Panc1 (cell line): ENCODE data around the gene ACSM6. TPM values are rescaled to one million over a fixed set of nuclear protein-coding genes. Genes with fewer than 3 reads are reported as not detected.
"Not testable (repeated sequence)": the region's sequence is repeated elsewhere in the genome, so short reads cannot be mapped to it uniquely, and the experiment has no call there.

Experiments used
- ATAC-seq: fragments of 200-7000 bp; cut with Tn5 transposase; 2 replicates; pipeline ENCODE4 v1.9.1; 2020; ENCODE audit warnings: mild to moderate bottlenecking, moderate library complexity
- BruUV-seq: library from RNA; stranded (reverse); fragments of 400-500 nt; replicated peaks from 2 replicates; lab custom pipeline; 2021; lab: Mats Ljungman, UMichigan
- CTCF ChIA-PET: fragments of 300-600 bp; sonication (Branson Sonifier 250); formaldehyde crosslinking; loops from one replicate; lab custom pipeline; 2022; ENCODE audit warnings: antibody characterized with exemption; lab: Charles Lee
- POLR2A ChIA-PET: fragments of 300-600 bp; sonication (Branson Sonifier 250); formaldehyde crosslinking; loops from one replicate; lab custom pipeline; 2022; ENCODE audit warnings: antibody characterized with exemption; lab: Charles Lee
- DNase-seq: peaks from one replicate; pipeline ENCODE4 v3.0.0-alpha.2; 2010; ENCODE audit warnings: low read depth, low spot score
- H3K27ac ChIP-seq: 2 replicates; pipeline ENCODE4 v1.5.1; 2011; ENCODE audit warnings: mild to moderate bottlenecking, low read length, inconsistent platforms
- H3K27me3 ChIP-seq: fragments of 200-500 bp; sonication (Bioruptor generic); 2 replicates; pipeline ENCODE4 v1.6.0; 2014; ENCODE audit warnings: low read length, inconsistent platforms; ENCODE audit not compliant: control insufficient read depth, insufficient read depth
- H3K36me3 ChIP-seq: fragments of 200-500 bp; sonication (Bioruptor generic); 2 replicates; pipeline ENCODE4 v1.5.1; 2014; ENCODE audit warnings: inconsistent platforms, mild to moderate bottlenecking, low read length, moderate library complexity; ENCODE audit not compliant: control insufficient read depth, insufficient read depth
- H3K4me1 ChIP-seq: 2 replicates; pipeline ENCODE4 v1.5.1; 2011; ENCODE audit warnings: inconsistent platforms, mild to moderate bottlenecking, low read length, moderate library complexity; ENCODE audit not compliant: control insufficient read depth, insufficient read depth
- H3K4me3 ChIP-seq, 2 experiments: 2 replicates each; pipeline ENCODE4 v1.5.1; 2011 to 2012; ENCODE audit warnings: low read depth in 2 of 2, low read length in 2 of 2, mild to moderate bottlenecking in 2 of 2, inconsistent platforms in 1 of 2, moderate library complexity in 1 of 2
- H3K9me3 ChIP-seq: fragments of 200-500 bp; sonication (Bioruptor generic); 2 replicates; pipeline ENCODE4 v1.5.1; 2014; ENCODE audit warnings: low read depth, mild to moderate bottlenecking, inconsistent platforms, low read length, moderate library complexity; ENCODE audit not compliant: control insufficient read depth, insufficient read depth
- POLR2AphosphoS5 ChIP-seq: IDR thresholded peaks from 2 replicates; pipeline ENCODE4 v1.6.1; 2012; ENCODE audit warnings: mild to moderate bottlenecking, low read depth, low read length, moderate library complexity
- SIN3A ChIP-seq: IDR thresholded peaks from 2 replicates; pipeline ENCODE4 v1.6.1; 2012; ENCODE audit warnings: low read depth, mild to moderate bottlenecking, low read length, moderate library complexity, borderline replicate concordance; ENCODE audit not compliant: insufficient read depth
- TCF7L2 ChIP-seq: IDR thresholded peaks from 2 replicates; pipeline ENCODE4 v1.6.1; 2011; ENCODE audit warnings: mild to moderate bottlenecking, low read depth, low read length, inconsistent platforms
- in situ Hi-C: cut with HindIII; loops from 2 replicates; pipeline ENCODE4 v1.10.0; 2016; ENCODE audit warnings: low sequenced_read_pairs, low pct_unique_long_range_greater_than_20kb
- intact Hi-C: fragments of 100-400 bp; cut with micrococcal nuclease; formaldehyde crosslinking; loops from one replicate; pipeline ENCODE4 v1.10.0; 2022; ENCODE audit not compliant: unreplicated experiment
- total RNA-seq: library from RNA; stranded (reverse); gene quantifications from one replicate; pipeline ENCODE4 v1.2.1, GENCODE V29; 2021; ENCODE audit not compliant: unreplicated experiment
- TF ChIP-seq, protein P1 (sequence below), 2 experiments: IDR thresholded peaks; 2 replicates each; pipeline ENCODE4 v1.6.1; 2011 to 2012; ENCODE audit warnings: low read depth in 2 of 2, control low read depth in 1 of 2, low read length in 1 of 2, mild to moderate bottlenecking in 1 of 2, moderate library complexity in 1 of 2; ENCODE audit not compliant: insufficient read depth in 1 of 2

The ACSM6 gene
- total RNA-seq, 1 experiment from 2014 or later, result not detected

DNA sequence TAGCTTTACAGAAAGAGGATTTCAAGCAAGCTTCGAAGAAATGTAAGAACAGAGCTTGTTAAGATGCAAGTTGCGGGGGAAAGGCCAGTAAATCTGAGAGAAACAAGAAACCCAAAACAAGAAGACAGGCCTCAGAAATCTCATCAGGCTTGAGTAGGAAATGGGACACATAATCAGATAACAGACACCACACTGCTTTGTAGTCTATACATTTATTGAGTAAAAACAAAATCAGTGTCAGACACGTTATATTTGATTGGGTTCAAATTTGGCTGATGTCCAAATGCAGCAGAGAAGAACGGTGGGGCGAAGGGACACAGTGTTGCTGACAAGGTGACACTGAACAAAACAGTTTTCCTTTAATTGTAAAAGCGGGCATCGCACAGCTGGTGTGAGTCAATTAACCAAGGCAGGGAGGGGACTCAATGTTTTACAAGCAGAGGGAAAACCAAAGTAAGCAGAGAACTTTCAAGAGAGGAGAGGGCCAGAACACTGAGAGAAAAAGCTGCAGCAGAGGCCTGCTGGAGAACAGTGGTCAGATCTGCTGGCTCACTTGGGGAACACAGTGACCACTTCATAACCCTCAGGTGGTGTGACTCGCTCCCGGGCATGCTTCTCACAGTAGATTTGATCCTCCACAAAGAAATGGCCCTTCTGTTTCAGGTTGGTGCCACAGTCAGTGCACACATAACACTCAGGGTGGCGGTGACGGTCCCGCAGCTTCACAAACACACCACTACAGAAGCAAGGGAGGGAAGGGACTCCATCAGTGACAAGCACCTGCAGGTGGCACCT lies 43.5 kb downstream of the ACSM6 start:
- CTCF ChIA-PET, result no interaction called here
- H3K36me3 ChIP-seq, result peaks cover 5% of the 10 kb centered on the region; the same call in 1 of the 2 replicates
- DNase-seq (no peak), ATAC-seq (0 out of 2 replicates have a peak, but pooled peaks have one; percentile 24)
- H3K4me1 ChIP-seq, result peaks cover 33% of the 10 kb centered on the region
- peak overlapping the region; percentile 67 for H3K27ac ChIP-seq
- POLR2A ChIA-PET, result no interaction called here
- in situ Hi-C loops, result no loop called here
- intact Hi-C loops, result no loop called here
- TF ChIP-seq POLR2AphosphoS5 (no peak), TCF7L2 (no peak), SIN3A (no peak)
- TF ChIP-seq, protein P1, sequence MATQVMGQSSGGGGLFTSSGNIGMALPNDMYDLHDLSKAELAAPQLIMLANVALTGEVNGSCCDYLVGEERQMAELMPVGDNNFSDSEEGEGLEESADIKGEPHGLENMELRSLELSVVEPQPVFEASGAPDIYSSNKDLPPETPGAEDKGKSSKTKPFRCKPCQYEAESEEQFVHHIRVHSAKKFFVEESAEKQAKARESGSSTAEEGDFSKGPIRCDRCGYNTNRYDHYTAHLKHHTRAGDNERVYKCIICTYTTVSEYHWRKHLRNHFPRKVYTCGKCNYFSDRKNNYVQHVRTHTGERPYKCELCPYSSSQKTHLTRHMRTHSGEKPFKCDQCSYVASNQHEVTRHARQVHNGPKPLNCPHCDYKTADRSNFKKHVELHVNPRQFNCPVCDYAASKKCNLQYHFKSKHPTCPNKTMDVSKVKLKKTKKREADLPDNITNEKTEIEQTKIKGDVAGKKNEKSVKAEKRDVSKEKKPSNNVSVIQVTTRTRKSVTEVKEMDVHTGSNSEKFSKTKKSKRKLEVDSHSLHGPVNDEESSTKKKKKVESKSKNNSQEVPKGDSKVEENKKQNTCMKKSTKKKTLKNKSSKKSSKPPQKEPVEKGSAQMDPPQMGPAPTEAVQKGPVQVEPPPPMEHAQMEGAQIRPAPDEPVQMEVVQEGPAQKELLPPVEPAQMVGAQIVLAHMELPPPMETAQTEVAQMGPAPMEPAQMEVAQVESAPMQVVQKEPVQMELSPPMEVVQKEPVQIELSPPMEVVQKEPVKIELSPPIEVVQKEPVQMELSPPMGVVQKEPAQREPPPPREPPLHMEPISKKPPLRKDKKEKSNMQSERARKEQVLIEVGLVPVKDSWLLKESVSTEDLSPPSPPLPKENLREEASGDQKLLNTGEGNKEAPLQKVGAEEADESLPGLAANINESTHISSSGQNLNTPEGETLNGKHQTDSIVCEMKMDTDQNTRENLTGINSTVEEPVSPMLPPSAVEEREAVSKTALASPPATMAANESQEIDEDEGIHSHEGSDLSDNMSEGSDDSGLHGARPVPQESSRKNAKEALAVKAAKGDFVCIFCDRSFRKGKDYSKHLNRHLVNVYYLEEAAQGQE (IDR thresholded peaks at IDR 0.05; ENCODE audit: insufficient read depth in 1 of 2, low read depth in 2 of 2, low read length in 1 of 2), result no peak
- H3K4me3 ChIP-seq, result no peak overlapping the region
- BruUV-seq, result TSS peak; percentile 86
- no peaks in the 10 kb centered on the region for H3K9me3 ChIP-seq
- no peaks in the 10 kb centered on the region for H3K27me3 ChIP-seq

DNA sequence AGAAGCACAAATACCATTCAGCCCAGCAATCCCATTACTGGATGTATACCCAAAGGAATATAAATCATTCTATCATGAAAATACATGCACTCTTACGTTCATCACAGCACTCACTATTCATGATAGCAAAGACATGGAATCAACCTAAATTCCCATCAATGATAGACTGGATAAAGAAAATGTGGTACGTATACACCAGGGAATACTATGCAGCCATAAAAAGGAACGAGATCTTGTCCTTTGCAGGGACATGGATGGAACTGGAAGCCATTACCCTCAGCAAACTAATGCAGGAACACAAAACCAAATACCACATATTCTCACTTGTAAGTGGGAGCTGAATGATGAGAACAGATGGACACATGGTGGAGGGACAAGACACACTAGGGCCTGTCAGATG lies 46.1 kb downstream of the ACSM6 start:
- CTCF ChIA-PET, result not testable (repeated sequence)

DNA sequence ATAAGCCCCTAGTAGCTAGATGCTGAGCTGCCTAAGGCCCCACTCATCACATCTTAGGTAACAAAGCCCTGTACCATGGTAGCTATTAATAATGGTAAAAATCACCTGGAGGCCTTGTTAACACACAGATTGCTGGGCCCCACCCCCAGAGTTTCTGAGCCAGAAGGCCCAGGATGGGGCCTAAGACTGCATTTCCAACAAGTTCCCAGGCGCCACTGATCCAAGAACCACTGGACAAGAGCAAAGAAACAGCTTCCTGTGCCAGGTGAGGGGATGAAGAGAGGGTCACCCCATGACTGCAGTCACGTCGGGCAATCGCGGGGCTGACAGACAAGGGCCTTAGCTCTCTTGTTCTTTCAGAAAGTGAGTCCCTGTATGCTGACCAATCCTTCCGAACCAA lies 46.8 kb downstream of the ACSM6 start:
- intact Hi-C loops, result loop anchor here (2.0 to 10.0 kb wide), 3 partner anchors 34 to 606 kb away; no protein-coding TSS in a partner anchor
- in situ Hi-C loops, result no loop called here
- no peaks in the 10 kb centered on the region for H3K9me3 ChIP-seq
- peaks cover 36% of the 10 kb centered on the region for H3K4me1 ChIP-seq
- H3K27ac ChIP-seq, result peak overlapping the region; percentile 34; the same call in 1 of the 2 replicates
- CTCF ChIA-PET, result interaction anchor here (0.5 kb wide), 1 partner anchor 226 kb away, joined by 3 read pairs; no protein-coding TSS in a partner anchor
- H3K4me3 ChIP-seq, result no peak overlapping the region
- no peak for DNase-seq
- no peak for ATAC-seq
- H3K36me3 ChIP-seq, result peaks cover 5% of the 10 kb centered on the region; the same call in 1 of the 2 replicates
- POLR2A ChIA-PET, result no interaction called here
- no peaks in the 10 kb centered on the region for H3K27me3 ChIP-seq
- no peak for TF ChIP-seq POLR2AphosphoS5
- no peak for TF ChIP-seq SIN3A
- TF ChIP-seq, protein P1 (IDR thresholded peaks at IDR 0.05; ENCODE audit: insufficient read depth in 1 of 2, low read depth in 2 of 2, low read length in 1 of 2), result no peak
- no peak for TF ChIP-seq TCF7L2
- BruUV-seq, result no TSS peak

More for the DNA sequence above, 46.1 kb downstream of the ACSM6 start:
- peaks cover 44% of the 10 kb centered on the region for H3K4me1 ChIP-seq
- POLR2A ChIA-PET, in situ Hi-C loops, ATAC-seq, DNase-seq, H3K27ac ChIP-seq, H3K36me3 ChIP-seq, BruUV-seq, H3K27me3 ChIP-seq, H3K9me3 ChIP-seq, H3K4me3 ChIP-seq: not testable (repeated sequence)
- intact Hi-C loops, result loop anchor here (2.0 to 10.0 kb wide), 3 partner anchors 33 to 605 kb away; no protein-coding TSS in a partner anchor
